ENCODE data around the gene OSBPL3. TPM values are rescaled to one million over a fixed set of nuclear protein-coding genes. Genes with fewer than 3 reads are reported as not detected.

Gene OSBPL3
- total RNA-seq, 1 experiment from 2014 or later, result 9.2 TPM

- Histone ChIP-seq H3K4me1 (ENCODE audit: control insufficient read depth, insufficient read depth, low read length) (peaks cover 6% of the 10 kb centered on the region; the same call in 1 of the 2 replicates), H3K9me3 (ENCODE audit: control insufficient read depth, insufficient read depth, low read depth, low read length) (no peaks in the 10 kb centered on the region), H3K36me3 (ENCODE audit: control insufficient read depth, insufficient read depth, low read length) (0 out of 2 replicates have a peak, but pooled peaks cover 3% of the 10 kb centered on the region), H3K27ac (ENCODE audit: low read length) (peak overlapping the region; percentile 75), H3K4me3 (ENCODE audit: low read depth in 2 of 2, low read length in 2 of 2) (peak overlapping the region; percentile 74 to 79), H3K27me3 (ENCODE audit: control insufficient read depth, insufficient read depth, low read length) (peaks cover 12% of the 10 kb centered on the region)
- no peak for TF ChIP-seq REST (IDR thresholded peaks at IDR 0.05; ENCODE audit: insufficient read depth in 1 of 2, low read depth in 2 of 2, low read length in 1 of 2)
- 0 out of 2 replicates have a peak, but pooled peaks have one; percentile 12 for TF ChIP-seq SIN3A (IDR thresholded peaks at IDR 0.05; ENCODE audit: borderline replicate concordance, insufficient read depth, low read depth, low read length)
- TF ChIP-seq POLR2AphosphoS5 (IDR thresholded peaks at IDR 0.05; ENCODE audit: low read depth, low read length), result no peak
- TF ChIP-seq TCF7L2 (IDR thresholded peaks at IDR 0.05; ENCODE audit: low read depth, low read length), result peak; percentile 60; the same call in 1 of the 2 replicates
- TF ChIP-seq CTCF (IDR thresholded peaks at IDR 0.05), result no peak
- intact Hi-C loops (cut with micrococcal nuclease; ENCODE audit: unreplicated experiment), result loop anchor here (5.0 kb wide), 2 partner anchors 87 to 112 kb away; no protein-coding TSS in a partner anchor
- no peak for DNase-seq (ENCODE audit: low read depth, low spot score)
- ATAC-seq, result peak; percentile 6; the same call in 1 of the 2 replicates
- POLR2A ChIA-PET, result interaction anchor here (0.5 kb wide), 1 partner anchor 36 kb away, joined by 4 read pairs; no protein-coding TSS in a partner anchor
- CTCF ChIA-PET, result interaction anchor here (0.9 to 2.1 kb wide), 3 partner anchors 89 to 162 kb away, joined by 3 to 9 read pairs (median 4); no protein-coding TSS in a partner anchor
- in situ Hi-C loops (cut with HindIII; ENCODE audit: low pct_unique_long_range_greater_than_20kb, low sequenced_read_pairs), result no loop called here
- no TSS peak for BruUV-seq (replicated peaks)
These were observed 674 bp upstream of the OSBPL3 start for GRCh38 chr7:24980534-24981170.

- Histone ChIP-seq H3K27me3 (ENCODE audit: control insufficient read depth, insufficient read depth, low read length) (peaks cover 12% of the 10 kb centered on the region), H3K4me3 (ENCODE audit: low read depth in 2 of 2, low read length in 2 of 2) (peak overlapping the region; percentile 74 to 79), H3K9me3 (ENCODE audit: control insufficient read depth, insufficient read depth, low read depth, low read length) (no peaks in the 10 kb centered on the region), H3K4me1 (ENCODE audit: control insufficient read depth, insufficient read depth, low read length) (peaks cover 6% of the 10 kb centered on the region; the same call in 1 of the 2 replicates), H3K36me3 (ENCODE audit: control insufficient read depth, insufficient read depth, low read length) (0 out of 2 replicates have a peak, but pooled peaks cover 3% of the 10 kb centered on the region), H3K27ac (ENCODE audit: low read length) (peak overlapping the region; percentile 23; the same call in 1 of the 2 replicates)
- ChIA-PET CTCF (interaction anchor here (0.5 to 2.2 kb wide), 5 partner anchors 91 to 1422 kb away, joined by 3 to 10 read pairs (median 5); no protein-coding TSS in a partner anchor), POLR2A (interaction anchor here (0.6 kb wide), 1 partner anchor 1218 kb away, joined by 4 read pairs; no protein-coding TSS in a partner anchor)
- intact Hi-C loops (cut with micrococcal nuclease; ENCODE audit: unreplicated experiment), result loop anchor here (5.0 kb wide), 1 partner anchor 157 kb away; no protein-coding TSS in a partner anchor
- peak; percentile 76 for ATAC-seq
- in situ Hi-C loops (cut with HindIII; ENCODE audit: low pct_unique_long_range_greater_than_20kb, low sequenced_read_pairs), result no loop called here
- no peak for DNase-seq (ENCODE audit: low read depth, low spot score)
- no TSS peak for BruUV-seq (replicated peaks)
- no peak for TF ChIP-seq REST (IDR thresholded peaks at IDR 0.05; ENCODE audit: insufficient read depth in 1 of 2, low read depth in 2 of 2, low read length in 1 of 2)
- TF ChIP-seq CTCF (IDR thresholded peaks at IDR 0.05), result peak; percentile 87
These were observed 512 bp downstream of the OSBPL3 start for GRCh38 chr7:24979470-24979862.

Data from Panc1 (cell line).